NCI-H526 treated with DMSO at 0.1 percent for 48 hours (cell line): Measurements from ENCODE around the gene CELA2A.

Source experiments
- DNase-seq: peaks from one replicate; lab custom pipeline; 2025; lab: John Stamatoyannopoulos, UW

Gene CELA2A

DNA sequence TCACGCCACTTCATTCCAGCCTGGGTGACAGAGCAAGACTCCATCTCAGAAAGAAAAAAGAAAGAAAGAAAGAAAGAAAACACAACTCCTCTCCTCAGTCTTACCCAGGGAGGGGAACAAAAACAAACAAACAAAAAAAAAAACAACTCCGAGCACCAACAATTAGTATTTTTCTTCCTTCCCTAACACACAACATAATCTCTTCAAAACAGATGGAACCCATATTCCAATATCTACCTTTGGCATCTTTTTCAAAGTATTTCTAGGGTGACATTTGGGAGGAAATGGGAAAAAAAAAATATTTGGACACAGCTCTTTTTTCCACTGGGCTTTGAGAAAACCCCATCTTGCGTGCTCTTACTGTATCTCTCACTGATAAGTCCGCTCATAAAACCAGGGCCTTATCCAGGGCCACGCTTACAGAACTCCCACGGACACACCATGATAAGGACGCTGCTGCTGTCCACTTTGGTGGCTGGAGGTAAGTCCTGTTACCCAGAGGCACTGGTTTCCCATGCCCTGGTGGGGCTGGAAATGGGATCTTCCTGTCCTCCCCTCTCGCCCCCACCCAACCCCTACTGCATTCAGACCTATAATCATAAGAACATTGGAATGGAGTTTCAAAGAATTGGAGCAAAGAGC is at the start of gene CELA2A:
Gene CELA2A (plus strand): TSS at position 420 of the 642 bp plus-strand sequence. CDS start 22 bp downstream, at position 442.
- DNase-seq: no peak

DNA sequence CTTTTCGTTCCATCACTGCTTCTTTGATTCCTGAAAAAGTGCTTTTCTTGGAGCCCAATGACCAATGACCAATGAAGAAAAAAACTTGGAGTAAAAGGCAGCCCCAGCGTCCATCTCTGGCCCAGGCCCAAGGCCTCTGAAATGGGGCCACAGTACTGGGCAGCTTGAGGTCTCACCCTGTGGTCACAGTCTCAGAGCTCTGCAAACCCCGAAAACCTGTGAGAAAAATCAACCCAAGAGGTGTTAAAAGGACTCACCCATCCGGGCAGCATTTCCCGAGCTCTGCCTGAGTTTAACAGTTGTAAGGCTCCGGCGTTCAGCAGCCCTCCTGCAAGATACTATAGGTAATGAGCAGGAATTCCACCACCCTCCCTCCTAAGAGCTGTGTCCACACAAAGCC is 49.0 kb upstream of the CELA2A start:
- DNase-seq: no peak

DNA sequence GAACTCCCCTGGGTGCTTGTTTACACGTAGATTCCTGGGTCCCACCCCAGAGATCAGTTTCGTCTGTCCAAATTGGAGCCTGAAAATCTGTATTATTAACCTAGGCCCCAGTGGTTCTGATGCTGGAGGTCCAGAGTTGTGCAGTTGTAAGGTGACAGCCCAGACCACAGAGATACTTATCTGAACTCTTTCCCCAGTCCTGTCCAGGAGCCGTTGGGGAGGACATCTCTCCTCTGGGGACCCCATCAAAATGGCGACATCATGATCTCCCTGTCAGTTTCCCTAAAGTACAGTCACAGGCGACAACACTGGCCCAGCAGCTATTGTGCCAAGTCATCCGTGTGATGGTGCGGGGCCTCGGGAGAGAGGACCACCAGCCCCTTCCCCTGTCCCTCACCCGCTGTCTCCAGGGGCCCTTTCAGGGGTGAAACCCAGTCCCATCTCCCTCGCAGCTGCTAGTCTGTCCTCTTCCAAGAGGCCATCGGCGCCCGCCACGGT is 47.6 kb upstream of the CELA2A start:
- no peak for DNase-seq

DNA sequence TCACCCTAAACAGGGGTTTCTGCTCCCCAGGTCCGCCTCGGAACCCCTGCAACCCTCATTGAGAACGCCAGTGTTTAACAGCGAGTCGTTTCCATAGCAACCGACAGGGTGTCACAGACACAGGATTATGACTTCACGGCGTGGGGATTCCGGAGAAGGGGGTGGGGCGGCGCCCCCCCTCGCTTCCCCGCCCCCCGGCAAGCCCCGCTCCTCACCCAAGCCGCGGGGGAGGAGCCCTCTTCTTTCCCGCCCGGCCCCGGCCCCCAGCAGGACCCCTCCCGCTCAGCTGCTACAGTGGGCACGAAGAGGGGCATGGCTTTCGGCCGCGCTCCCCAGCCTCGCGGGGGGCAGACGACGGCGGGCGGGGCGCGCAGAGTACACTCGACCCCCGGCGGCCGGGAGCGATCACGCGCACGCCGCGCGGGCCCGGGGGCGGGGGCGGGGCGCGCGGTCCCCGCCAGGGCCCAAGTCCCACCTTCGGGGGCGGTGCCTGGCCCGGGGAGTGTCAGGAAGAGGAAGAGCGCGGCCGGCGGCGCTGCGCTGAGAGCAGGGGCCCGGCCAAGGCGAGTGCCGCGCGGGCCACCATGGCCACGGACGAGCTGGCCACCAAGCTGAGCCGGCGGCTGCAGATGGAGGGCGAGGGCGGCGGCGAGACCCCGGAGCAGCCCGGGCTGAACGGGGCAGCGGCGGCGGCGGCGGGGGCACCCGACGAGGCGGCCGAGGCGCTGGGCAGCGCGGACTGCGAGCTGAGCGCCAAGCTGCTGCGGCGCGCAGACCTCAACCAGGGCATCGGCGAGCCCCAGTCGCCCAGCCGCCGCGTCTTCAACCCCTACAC is 46.9 kb upstream of the CELA2A start, which contains the start of gene EFHD2:
Gene EFHD2 (plus strand): TSS at position 501 of the 835 bp plus-strand sequence. CDS start 84 bp downstream, at position 585.
- peak; percentile 64 for DNase-seq

DNA sequence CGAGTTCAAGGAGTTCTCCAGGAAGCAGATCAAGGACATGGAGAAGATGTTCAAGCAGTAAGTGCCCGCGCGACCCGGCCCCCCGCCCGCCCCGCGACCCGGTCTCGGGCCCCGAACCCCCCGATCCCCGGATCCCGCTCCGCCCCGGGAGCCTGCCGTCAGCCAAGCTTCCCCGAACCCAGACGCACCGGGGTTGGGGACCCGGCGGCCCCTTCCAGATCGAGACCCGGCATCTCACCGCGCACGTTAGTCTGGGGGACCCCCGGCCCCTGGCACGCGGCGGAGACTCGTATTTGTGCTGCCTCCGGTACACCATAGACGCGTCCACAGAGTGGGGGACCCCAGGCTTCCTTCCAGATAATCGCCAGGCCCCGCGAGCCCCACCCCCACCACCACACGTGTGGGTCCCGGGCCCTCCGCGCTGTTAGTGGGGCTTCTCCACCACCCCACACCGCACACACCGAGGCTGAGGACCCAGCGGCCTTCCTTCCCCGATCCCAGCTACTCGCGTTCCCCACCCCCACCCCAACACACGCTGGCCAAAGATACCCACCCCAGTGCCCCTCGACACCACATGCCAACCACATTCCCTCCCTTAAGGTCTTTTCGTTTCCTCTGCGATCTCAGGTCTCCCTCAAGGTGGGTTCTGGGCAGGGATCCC is 46.2 kb upstream of the CELA2A start:
- no peak for DNase-seq

DNA sequence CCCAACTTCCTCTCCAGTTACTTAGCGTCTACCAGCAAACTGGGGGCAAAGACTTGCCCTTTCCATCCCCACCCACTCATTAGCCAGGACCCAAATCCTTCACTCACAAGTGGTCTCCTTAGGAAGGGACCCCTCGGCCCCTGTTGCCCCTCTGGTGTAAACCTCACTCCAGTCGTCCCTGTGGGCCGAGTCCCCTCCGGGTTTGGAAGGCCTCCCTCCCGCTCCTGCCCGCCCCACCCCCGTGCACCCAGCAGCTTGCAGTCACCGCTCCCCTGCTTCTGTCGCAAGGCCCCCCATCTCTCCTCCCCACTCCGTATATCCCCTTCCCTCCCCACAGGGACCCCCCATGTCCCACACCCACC is 45.7 kb upstream of the CELA2A start:
- DNase-seq: no peak

DNA sequence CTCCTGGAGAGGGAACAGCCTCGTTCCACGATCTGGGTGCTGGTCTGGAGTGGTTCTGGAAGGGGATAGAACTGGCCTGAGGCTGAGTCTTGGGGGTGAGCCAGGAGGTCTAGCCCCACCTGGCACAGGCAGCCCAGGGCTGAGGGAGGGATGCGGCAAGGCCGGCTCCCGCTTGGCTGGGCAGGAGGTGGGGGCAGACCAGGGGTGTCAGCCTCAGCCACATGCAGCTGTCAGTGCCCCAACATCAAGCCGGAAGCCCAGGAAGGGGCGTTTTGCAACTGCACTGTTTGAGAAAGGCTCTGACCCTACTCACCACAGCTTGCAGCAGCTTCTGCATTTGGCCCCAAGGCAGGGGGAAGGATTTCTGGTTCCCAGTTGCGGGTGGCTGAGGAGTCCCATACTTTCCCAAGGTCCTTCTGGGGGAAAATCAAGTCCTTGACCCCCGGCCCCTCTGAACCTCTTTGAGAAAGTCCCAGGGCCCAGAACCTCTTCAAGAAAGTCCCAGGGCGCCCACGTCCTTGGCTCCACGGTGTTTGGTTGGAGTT is 44.9 kb upstream of the CELA2A start:
- no peak for DNase-seq

DNA sequence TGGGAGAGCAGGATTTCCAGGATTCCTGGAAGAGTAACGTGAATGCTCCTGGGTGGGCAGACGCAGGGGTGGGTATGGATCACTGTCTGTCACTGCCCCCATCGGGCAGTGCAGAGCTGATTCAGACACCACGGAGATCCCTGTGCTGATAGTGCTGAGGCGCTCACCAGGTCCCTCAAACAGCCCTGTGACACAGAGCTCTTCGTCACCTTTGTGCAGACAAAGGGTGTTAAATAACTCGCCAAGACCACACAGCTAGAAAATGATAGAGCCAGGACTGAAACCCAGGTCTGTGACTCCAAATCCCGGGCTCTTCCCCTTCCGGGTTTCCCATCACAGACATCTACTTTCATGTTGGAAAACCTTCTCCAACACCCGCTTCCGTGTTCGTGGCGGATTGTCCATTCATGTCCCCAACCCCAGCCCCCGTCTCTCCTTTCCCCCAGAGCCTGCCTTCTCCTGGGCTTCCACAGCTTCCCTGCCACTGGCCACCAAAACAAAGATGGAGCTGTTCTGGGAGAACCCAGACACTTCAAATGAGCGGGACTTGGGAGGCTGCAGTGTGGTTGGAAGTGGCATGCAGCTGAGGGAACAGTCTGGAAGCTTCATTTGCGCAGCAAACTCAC is 44.2 kb upstream of the CELA2A start:
- DNase-seq: no peak

DNA sequence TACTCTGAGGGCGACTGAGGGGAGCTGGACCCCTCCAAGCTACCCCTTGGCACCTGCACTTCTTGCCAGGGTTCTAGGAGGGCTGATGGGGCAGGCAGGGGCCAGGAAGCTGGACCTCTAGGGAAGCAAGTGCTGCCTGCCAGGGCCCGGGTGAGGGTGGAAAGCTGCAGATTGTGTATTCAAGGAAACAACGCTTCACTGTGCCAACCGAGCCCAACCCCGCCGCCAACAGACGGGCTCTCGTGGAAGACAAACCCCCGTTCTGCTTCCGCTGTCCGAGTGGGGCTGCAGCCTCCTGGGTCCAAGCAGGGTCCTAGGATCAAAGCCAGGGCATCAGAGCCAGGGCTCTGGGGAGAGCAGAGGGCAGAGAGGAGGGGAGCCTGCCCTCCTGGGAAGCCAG is 43.7 kb upstream of the CELA2A start:
- DNase-seq: no peak

DNA sequence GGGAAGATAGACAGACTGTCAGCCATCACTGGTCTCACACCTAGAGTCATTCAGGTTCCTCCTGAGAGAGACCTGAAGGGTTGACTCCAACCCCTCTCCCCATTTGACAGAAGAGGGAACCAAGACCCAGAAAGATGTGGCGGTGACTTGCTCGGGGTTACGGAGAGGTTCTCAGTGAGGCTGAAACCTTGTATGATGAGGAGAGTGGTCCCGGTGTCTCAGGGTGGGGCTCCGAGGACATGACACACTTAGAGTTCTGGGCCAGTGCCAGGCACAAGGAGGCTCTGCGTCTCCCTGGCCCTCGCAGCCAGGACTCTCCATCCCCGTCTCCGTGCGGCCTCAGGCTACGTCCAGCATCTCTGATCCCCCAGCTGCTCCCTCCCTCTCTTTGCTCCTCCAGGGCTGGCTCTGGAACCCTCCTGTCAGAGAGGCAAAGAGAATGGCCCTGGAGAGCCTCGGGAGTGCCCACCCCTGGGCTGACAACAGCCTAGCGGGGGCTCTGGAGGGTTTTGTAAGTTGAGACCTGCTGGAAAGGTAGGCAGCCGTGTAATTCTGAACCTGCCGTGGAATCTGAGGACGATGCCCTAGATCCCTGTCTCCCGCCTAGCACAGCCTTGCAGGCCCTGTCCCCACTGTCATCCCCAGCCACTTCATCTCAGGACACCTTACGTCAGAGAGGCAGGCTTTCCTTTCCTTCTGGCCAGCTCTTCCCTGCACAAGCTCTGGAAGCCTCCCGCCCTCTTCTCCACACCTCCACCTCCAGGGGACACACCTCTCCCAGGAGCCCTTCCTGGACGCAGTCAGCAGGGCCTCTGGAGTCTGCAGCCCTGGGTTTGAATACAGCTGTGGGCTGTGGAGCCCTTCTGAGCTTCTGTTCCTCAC is 42.7 kb upstream of the CELA2A start:
- no peak for DNase-seq

DNA sequence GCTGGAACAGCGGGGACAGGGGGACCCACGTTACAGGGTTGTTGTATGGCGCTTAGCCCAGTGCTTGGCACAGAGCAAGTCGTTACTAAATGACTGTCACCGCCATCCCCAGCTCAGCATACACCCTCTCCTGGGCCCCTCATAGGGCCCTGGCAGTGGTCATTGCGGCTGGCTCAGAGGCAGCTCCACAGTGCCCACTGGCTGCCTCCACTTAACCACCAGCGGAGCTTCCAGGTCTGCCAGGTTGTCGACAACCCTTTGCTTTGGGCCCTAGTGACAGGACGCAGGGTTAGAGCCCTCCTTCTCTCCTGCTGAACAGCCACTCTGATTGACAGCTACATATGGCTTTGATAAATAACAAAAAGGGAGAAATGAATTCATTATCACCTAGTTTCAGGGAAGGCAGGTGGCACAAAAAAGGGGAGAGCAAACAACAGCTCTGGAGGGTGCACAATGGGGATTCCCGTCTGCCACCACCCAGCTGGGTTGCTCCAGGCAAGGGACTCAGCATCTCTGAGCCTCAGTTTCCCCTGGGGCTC is 42.0 kb upstream of the CELA2A start:
- DNase-seq: no peak

DNA sequence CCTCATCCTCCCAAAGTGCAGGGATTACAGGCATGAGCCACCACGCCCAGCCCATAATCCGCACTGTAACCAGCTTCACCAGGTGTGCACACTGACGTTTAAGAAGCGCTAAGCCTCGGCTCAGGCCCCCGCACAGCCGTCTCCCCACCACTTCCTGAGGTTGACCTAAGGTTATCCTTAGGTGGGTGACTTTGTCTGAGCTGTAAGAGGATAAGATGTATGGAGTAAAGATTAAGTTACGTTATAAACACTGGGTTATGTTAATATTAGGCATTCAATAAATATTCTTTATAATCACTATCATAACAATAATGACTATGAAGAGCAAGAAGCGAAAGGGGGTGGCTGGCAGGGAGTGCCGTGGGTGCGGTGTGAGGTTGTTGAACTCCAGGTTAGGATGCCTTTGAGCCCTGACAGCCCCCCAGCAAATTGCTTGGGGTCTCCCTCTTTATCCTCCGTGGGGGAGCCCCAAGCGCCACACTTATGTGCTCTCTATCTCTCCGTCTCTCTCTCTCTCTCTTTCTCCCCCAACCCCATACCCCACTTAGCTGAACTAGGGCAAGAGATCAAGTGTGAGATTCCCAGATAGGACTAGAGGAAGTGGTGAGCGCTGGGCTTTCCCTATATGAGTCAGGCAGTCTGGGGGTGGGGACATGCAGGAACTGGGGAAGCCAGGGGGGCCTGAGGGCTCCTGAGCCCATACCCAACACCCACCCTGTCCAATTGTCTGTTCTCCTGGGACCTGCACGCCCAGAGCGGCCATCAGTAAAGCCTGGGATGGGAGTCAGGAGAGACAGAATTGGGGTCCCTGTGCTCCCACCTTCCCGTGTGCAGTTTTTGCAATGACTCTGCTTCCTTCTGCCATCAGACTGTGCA is 39.2 kb upstream of the CELA2A start:
- DNase-seq: no peak

DNA sequence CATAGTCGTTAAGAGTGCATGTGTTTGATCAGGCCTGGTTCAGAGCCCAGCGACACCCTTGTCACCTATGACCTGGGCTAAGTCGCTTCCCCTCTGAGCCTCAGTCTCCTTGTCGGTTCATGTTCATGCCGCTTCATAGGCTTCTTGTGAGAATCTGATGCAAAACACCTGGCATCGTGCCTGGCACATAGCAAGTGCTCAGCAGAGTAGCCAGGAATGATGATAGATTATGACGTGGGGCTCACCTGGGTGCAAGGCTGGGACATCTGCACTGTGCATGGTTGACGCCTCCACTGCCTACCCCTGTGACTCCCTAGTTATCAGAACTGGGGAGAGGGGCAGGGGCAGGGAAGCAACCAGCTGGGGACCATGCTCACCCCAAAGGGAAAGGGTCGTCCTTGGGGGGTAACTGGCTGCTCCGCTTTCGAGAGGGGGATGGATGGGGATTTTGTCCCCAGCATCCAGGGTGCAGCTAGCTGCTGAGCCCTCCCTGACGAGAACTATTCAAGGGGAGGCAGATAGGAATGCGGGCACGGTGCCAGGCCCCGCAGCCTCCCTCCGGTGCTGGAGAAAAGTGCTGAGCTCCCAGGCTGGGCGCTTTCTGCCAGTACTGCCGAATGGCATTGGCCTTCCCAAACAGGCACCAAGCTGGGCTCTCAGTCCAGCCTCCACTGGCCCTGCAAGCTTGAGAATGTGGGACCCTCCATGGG is 37.6 kb upstream of the CELA2A start:
- DNase-seq: no peak

DNA sequence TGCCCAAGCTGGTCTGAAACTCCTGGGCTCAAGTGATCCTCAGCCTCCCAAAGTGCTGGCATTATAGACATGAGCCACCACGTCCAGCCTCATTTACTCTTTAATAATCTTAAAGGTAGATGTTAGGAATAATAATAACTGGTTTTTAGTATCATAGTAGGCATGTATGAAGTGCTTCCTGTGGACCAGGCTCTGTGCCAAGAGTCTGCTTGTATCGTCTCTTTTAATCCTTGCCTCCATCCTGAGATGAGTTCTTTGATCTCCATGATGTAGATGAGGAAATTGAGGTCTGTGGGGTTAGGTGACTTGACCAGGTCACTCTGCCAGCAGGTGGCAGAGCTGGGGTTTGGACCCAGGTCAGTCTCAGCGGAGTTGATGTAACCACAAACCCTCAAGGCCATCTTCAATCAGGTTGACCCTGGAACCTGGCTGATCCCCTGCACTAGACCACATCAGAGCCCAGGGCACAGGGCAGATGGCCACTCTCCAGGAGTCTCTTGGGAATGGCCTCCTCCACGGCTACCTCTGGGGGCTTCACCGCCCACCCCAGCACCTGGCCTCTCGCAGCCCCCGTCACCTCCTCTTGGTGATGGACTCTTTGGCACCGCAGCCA is 35.6 kb upstream of the CELA2A start:
- DNase-seq: no peak

DNA sequence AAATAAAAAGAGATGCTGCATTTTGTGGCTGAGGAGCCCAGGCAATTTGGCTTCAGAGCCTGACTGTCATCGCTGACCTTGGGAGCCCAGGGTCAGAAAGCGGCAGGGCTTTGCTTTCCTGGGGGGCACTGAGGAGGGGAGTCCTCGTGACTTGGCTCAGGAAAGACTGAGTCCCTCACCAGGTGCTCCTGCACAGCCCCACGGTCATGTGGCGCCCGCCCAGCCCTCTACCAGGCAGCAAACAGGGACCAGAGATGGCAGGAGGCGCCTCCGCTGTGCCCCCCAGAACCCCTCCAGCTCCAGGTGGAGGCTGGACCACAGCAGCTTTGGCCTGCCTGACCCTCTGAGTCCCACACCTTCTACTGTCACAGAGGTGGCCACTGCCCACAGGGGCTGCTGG is 33.7 kb upstream of the CELA2A start:
- no peak for DNase-seq

DNA sequence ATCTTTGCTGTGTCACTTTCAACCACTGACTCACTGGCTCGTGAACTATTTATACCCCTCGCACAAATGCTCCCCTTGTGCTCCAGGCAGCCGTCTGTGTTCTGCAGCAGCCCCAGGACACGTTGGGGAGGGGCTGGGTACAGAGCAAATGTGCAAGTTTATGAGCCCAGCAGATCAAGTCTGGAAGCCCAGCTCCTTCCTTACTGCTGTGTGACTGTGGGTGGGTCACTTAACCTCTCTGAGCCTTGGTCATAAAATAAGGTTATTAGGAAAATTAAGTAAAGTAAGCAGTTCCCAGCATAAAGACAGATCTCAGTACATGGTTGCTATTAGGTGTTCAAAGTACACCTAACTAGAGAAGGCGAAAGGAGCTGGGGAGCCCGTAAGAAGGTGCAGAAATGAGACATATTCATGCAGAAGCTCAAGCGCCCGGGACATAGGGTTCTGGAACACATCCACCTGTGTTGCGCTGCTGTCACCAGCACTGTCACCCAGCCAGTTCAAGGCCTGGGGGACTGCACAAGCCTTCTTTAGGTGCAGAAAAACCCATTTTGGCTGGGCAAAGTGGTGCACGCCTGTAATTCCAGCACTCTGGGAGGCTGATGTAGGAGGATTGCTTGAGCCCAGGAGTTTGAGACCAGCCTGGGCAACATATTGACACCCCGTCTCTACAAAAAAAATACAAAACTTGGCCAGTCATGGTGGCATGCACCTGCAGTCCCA is 33.0 kb upstream of the CELA2A start:
- DNase-seq: no peak

DNA sequence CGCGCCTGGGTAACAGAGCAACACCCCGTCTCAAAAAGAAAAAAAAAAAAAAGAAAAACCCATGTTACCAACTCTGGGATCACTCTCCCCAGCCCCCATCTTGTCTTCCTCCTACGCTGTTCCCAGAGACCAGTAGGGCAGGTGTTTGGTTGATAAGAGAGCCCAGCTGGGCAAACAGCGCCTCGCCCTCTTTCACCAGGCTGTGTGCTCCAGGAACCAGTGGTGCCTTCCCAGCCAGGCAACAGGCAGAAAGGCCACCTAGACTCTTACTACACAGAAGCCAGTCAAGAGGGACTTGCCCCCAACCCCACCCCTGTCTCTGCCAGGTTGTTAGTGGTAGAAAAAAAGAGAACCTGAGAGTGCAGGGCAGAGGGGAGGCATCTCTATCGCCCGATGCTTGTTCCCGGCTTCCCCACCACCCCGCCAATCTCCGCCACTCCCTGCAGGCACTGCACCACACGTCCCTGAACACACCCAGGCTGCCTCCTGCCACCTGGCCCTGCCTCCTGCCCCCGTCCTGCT is 32.3 kb upstream of the CELA2A start:
- peak; percentile 83 for DNase-seq

DNA sequence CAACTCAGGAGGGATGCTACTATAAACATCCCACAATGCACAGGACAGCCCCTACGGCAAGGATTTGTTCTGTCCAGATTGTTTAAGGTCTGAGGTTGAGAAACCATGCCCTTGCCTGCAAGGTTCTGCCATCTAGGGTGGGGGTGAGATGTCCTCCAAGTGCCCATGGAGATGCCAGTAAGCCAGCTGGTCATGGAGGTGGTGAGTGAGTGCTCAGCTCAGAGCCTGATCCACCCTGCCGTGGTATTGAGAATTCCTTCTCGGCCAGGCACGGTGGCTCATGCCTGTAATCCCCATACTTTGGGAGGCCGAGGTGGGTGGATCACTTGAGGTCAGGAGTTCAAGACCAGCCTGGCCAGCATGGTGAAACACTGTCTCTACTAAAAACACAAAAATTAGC is 31.6 kb upstream of the CELA2A start:
- DNase-seq: no peak
